Fibroblast of skin of left biceps (primary cell): ENCODE measurements around the gene OS9.
"Not testable (repeated sequence)": the region's sequence is repeated elsewhere in the genome, so short reads cannot be mapped to it uniquely, and the experiment has no call there.

Experiments used
- DNase-seq, 2 experiments: peaks; one replicate each; pipeline ENCODE4 v3.0.0-alpha.2; 2013; ENCODE audit warnings: low read depth in 2 of 2

Gene OS9

GRCh38 chr12:57694459-57695019, 607 bp downstream of the OS9 start:
- no peak for DNase-seq

GRCh38 chr12:57695770-57696432, 2.0 kb downstream of the OS9 start:
- DNase-seq, result no peak

- DNase-seq, result no peak
Observed at GRCh38 chr12:57697076-57697475, 3.1 kb downstream of the OS9 start.

GRCh38 chr12:57698414-57698813, 4.5 kb downstream of the OS9 start:
- DNase-seq, result no peak

- no peak for DNase-seq
Observed at GRCh38 chr12:57700317-57700716, 6.4 kb downstream of the OS9 start.

GRCh38 chr12:57707250-57707649, 13.3 kb downstream of the OS9 start:
- no peak for DNase-seq

- no peak for DNase-seq
Observed at GRCh38 chr12:57708296-57708695, 14.4 kb downstream of the OS9 start.

GRCh38 chr12:57712701-57713100, 18.8 kb downstream of the OS9 start:
- no peak for DNase-seq

GRCh38 chr12:57713209-57713608, 19.3 kb downstream of the OS9 start:
- no peak for DNase-seq

- DNase-seq, result not testable (repeated sequence)
Observed at GRCh38 chr12:57715036-57715748, 21.3 kb downstream of the OS9 start.

- no peak for DNase-seq
Observed at GRCh38 chr12:57715786-57716185, 21.9 kb downstream of the OS9 start.

- no peak for DNase-seq
Observed at GRCh38 chr12:57716305-57716704, 22.4 kb downstream of the OS9 start.

GRCh38 chr12:57717131-57717530, 23.2 kb downstream of the OS9 start:
- no peak for DNase-seq

- DNase-seq, result no peak
Observed at GRCh38 chr12:57717846-57718640, 24.1 kb downstream of the OS9 start.

- DNase-seq, result no peak
Observed at GRCh38 chr12:57718641-57719528, 25.0 kb downstream of the OS9 start.

- no peak for DNase-seq
Observed at GRCh38 chr12:57719777-57720605, 26.1 kb downstream of the OS9 start.

- DNase-seq, result no peak
Observed at GRCh38 chr12:57720606-57721595, 27.0 kb downstream of the OS9 start.

- DNase-seq, result not testable (repeated sequence)
Observed at GRCh38 chr12:57721846-57722608, 28.1 kb downstream of the OS9 start.
